ENCODE results near the gene PEX14.

GRCh38 chr1:10648689-10649516, 174.2 kb downstream of the PEX14 start:
- TF ChIP-seq, protein P1, sequence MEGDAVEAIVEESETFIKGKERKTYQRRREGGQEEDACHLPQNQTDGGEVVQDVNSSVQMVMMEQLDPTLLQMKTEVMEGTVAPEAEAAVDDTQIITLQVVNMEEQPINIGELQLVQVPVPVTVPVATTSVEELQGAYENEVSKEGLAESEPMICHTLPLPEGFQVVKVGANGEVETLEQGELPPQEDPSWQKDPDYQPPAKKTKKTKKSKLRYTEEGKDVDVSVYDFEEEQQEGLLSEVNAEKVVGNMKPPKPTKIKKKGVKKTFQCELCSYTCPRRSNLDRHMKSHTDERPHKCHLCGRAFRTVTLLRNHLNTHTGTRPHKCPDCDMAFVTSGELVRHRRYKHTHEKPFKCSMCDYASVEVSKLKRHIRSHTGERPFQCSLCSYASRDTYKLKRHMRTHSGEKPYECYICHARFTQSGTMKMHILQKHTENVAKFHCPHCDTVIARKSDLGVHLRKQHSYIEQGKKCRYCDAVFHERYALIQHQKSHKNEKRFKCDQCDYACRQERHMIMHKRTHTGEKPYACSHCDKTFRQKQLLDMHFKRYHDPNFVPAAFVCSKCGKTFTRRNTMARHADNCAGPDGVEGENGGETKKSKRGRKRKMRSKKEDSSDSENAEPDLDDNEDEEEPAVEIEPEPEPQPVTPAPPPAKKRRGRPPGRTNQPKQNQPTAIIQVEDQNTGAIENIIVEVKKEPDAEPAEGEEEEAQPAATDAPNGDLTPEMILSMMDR (IDR thresholded peaks at IDR 0.05): no peak
- TF ChIP-seq POLR2AphosphoS5 (IDR thresholded peaks at IDR 0.05; ENCODE audit: insufficient read depth in 1 of 2, low read depth in 1 of 2): no peak
- TF ChIP-seq POLR2A (IDR thresholded peaks at IDR 0.05): no peak
